ENCODE measurements around the gene ANKRD34A.

GRCh38 chr1:145978471-145978853 is 14.1 kb upstream of the ANKRD34A start:
- TF ChIP-seq, protein P1, sequence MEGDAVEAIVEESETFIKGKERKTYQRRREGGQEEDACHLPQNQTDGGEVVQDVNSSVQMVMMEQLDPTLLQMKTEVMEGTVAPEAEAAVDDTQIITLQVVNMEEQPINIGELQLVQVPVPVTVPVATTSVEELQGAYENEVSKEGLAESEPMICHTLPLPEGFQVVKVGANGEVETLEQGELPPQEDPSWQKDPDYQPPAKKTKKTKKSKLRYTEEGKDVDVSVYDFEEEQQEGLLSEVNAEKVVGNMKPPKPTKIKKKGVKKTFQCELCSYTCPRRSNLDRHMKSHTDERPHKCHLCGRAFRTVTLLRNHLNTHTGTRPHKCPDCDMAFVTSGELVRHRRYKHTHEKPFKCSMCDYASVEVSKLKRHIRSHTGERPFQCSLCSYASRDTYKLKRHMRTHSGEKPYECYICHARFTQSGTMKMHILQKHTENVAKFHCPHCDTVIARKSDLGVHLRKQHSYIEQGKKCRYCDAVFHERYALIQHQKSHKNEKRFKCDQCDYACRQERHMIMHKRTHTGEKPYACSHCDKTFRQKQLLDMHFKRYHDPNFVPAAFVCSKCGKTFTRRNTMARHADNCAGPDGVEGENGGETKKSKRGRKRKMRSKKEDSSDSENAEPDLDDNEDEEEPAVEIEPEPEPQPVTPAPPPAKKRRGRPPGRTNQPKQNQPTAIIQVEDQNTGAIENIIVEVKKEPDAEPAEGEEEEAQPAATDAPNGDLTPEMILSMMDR (IDR thresholded peaks at IDR 0.05): no peak
- no peak for TF ChIP-seq ZFX (IDR thresholded peaks at IDR 0.05; ENCODE audit: borderline replicate concordance)
